Epithelial cell of prostate (primary cell): ENCODE results near the gene NUCKS1.

ENCODE experiments used
- DNase-seq: peaks from one replicate; pipeline ENCODE4 v3.0.0-alpha.2; 2011; ENCODE audit warnings: low read depth, low spot score
- H3K27ac ChIP-seq: fragments of 450-650 bp; 2 replicates; pipeline ENCODE4 v1.5.1; 2017; ENCODE audit warnings: mild to moderate bottlenecking

Gene NUCKS1

DNA sequence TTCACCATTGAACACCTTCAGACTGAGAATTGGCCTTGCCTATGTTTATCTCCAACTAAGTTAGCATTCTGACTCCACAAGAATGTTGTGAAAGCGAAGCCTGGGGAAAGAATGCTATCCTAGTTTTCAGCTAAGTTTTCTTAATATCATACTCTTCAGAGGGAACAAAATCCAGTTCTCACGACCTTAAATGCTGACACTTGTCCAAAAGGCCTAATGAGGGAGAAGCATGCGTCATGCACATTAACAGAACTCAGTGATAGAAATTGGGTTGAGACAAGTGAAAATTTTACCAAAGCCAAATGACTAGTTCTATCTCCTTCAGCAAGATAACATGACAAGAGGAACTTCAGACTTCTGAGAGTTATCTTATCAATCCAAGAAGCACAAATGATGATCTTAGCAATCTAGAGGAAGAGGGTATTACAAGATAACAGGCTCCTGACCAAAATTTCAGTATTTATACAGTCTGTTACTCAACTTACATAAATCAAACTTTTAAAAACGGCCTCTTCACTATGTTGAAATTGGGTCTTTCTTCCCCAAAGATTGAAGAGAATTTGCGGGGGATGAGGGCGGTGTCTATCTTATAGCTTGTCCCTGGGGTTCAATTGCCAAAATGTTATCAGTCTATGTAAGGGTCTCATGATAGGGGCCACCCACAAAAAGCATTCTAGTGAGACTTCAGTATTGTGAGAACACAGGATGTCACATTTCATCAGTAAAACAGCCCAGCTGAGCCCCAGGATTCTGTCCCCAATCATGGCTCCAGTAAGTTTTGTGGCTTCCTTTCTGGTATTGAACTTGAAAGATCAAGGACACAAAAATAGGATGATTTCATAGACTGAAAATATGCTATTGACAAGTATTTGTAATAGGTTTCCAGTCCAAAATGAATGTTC is 43.1 kb downstream of the NUCKS1 start:
- no peak for DNase-seq
- H3K27ac ChIP-seq = no peak overlapping the region

DNA sequence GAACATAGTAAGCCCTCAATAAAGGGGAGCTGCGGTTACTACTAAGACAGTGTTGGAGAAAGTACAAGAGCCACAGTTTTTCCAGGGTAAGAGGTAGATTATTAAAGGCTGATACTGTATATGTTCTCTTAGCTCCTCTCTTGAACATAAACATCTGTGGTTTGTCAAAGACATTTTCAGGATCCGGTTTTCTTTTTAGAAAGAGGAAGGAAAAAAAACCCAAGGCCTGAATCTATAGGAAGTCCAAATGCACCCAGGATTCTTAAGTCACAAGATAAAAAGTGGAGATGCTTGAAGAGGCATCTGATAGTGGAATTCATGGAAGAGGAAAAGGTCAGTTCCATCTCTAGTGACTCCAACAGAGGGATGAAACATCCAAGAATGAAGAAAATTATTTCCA is 45.1 kb downstream of the NUCKS1 start:
- H3K27ac ChIP-seq = no peak overlapping the region
- DNase-seq = no peak

DNA sequence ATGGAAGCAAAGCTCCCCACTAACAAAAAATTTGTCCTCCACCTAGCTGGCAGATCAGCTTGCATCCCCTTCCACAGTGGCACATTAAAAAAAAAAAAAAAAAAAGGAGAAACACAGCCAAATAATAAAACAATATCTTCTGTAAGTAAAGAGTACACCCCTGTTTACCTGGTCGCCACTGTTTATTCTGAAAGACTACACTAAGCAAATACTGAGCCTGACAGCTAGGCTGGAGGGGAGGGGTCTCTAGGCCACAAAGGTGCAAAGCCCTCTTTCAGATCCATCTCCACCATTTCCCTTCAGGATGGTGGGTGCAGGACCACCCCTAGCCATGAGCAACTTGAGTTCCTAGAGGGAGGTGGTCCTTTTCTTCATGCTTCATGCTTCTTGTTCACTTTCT is 46.9 kb downstream of the NUCKS1 start:
- DNase-seq = no peak
- H3K27ac ChIP-seq = no peak overlapping the region

DNA sequence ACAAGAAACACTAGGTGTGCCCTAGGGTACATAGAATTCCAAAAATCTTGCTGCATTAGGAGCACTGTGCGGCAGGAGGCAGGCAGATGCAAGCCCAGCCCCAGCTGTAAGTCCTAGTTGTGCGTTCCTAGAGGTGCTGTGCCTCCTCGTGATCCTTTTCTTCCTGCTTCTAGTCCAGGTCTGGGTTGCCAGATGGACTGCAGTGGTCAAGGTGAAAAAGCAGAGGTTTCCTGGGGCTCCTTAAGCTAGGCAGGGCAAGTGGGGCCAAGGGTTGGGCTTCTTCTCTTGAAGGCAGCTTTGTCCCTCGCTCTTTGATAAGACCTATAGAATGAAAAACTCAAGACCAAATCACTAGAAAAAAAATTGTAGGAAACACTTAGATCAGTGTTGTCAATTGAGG is 48.1 kb downstream of the NUCKS1 start:
- DNase-seq = no peak
- no peak overlapping the region for H3K27ac ChIP-seq

DNA sequence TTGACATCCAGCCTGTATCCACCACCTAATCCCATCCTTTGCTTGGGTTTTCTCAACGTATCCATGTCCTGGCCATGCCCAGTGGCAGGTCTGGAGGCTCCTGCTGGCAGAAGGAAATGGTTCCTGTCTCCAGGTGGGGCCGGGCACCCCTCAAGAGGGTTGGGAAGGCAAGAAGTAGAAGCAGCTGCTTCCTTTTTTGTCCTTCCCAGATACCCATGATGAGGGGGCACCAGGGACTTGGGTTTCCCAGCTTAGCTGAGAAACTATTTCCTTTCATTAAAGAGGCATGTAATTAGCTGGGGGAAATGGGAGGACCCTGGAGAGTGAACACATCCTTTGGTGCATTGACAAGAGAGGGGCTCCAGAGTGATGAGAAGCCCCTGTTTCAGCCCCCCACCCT is 48.6 kb downstream of the NUCKS1 start:
- DNase-seq = no peak
- H3K27ac ChIP-seq = no peak overlapping the region

DNA sequence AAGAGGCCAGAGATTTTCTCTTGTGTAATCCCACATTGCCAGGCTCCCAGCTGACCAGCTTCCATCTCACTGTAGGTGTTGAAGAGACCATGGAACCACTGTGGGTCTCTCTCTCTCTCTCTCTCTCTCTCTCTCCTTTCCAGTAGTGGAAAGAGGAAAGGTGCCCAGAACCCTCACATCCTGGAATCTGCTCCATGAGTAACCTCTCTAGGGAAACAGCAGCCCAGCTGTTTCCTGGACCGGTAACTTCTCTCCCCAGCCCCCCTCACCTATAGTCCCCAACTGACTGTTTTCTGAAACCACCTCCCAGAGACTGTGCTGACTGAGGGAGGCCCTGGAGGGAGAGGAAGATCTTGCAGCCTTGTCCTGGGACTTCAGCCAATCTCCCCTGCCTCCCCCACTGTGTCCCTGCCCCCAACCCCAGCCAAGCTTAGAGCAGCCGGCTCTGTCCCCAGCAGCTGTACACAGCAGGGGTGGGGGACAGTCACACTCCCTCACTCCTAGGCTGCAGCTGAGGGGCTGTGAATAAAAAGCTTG is 49.0 kb downstream of the NUCKS1 start:
- no peak for DNase-seq
- H3K27ac ChIP-seq = no peak overlapping the region

DNA sequence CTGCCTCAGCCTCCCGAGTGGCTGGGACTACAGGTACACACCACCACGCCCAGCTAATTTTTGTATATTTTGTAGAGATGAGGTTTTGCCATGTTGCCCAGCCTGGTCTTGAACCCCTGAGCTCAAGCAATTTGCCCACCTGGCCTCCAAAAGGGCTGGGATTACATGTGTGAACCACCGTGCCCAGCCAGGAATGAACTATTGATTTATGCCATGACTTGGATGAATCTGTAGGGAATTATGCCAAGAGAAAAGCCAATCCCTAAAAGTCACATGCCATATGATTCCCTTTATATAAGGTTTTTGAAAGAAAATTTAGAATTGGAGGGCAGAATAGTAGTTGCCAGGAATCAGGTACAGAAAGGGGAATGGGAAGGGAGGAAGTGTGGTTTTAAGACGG is 50.6 kb downstream of the NUCKS1 start:
- no peak for DNase-seq
- H3K27ac ChIP-seq = no peak overlapping the region

DNA sequence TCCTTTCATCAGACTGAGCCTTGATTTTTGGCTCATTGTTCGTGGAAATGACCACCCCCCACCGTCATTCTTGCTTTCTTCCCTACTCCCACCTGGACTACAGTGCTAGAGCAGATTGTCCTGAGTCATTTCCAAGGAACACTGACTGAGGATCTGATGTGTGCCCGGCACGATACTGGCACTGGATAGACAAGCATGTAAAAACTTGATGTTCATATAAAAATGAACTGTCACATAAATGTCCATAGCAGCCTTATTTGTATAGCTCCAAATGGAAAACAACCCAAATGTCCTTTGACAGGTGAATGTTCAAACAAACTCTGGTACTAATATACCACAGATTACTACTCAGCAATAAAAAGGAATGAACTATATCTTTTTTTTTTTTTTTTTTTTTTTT is 51.1 kb downstream of the NUCKS1 start:
- DNase-seq = no peak
- no peak overlapping the region for H3K27ac ChIP-seq

DNA sequence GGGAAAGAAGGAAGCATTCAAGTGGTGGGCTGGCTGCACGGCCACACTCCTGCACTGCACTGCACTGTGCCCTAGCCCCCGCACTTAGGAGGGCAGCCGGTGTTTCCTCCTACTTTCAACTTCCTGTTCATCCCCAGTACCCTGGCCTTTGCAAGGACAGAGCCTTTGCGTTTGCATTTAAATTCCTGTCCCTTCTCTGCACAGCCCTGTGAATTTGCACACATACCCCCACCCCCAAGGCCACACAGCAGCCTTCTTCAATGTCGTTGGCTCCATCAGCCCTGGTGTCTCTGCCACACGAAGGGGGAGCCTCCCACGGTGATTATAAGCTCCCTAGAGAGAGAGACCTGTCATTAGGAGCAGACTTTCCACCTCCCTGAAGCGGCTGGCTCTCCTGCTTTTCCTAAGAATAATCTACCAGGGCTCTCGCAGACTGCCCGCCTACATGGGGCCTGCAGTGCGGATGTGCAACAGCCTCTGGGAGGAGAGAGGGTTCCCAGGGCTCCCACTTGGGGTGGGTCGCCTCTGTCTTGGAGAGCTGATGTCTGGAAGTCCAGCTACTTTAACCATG is 56.5 kb downstream of the NUCKS1 start:
- no peak overlapping the region for H3K27ac ChIP-seq
- DNase-seq = no peak

DNA sequence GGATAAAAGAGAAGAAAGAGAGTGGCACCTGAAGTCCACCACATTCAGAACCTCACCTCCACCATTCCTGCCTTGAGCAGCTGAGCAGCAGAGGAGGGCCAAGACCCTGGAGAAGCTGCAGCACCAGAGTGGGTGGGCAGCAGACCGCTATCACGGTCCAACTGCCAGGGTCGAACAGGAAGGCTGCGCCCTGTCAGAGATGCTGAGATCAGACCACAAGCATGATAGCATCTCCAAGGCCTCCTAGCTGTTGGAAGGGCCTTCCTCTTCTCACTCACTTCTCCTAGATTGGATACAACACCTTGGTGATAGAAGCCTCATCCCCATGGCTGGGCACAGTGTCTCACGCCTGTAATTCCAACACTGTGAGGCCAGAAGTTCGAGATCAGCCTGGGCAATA is 57.6 kb downstream of the NUCKS1 start:
- H3K27ac ChIP-seq = no peak overlapping the region
- DNase-seq = no peak

DNA sequence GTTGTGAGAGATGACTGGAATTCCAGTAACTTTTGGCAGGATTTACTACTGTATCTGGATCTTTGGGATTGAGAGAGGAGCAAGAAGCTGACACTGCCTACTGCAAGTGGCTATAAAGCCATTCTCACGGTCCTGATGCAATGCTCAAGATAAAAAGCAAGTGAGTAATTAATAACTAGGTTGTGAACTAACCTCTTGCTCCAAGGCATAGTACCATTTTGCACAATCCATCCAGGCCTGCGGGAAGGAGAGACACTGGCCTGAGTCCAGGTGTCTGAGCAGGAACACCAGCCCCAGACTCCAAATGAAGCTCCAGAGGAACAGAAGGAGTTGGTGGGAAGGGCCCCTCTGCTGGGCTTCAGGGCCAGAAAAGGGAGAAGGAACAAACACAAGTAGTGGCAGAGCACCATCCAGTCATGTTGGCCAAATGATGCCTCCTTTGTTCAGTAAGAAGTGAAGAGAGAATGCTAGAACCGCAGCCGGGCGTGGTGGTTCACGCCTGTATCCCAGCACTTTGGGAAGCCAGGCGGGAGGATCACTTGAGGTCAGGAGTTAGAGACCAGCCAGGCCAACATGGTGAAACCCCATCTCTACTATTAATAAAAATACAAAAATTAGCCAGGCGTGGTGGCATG is 59.7 kb downstream of the NUCKS1 start:
- H3K27ac ChIP-seq = no peak overlapping the region
- no peak for DNase-seq

DNA sequence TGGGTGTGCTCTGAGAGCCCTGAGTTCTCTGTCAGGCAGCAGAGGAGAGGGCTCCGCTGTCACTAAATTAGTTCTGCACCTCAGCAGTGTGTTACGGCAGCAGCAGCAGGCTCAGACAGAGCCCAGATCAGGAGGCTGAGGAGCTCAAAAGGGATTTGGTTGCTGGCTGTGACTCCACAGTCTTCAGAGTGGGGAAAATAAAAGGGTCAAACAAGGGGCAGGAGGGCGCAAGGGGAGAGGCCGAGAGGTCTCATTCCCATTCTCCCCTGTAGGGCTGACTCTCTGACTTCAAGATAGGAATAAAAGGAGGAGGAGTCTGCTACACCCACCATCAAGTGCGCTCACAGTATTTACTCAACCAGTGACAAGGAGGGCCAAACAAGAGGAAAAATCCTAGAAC is 60.5 kb downstream of the NUCKS1 start:
- DNase-seq = no peak

DNA sequence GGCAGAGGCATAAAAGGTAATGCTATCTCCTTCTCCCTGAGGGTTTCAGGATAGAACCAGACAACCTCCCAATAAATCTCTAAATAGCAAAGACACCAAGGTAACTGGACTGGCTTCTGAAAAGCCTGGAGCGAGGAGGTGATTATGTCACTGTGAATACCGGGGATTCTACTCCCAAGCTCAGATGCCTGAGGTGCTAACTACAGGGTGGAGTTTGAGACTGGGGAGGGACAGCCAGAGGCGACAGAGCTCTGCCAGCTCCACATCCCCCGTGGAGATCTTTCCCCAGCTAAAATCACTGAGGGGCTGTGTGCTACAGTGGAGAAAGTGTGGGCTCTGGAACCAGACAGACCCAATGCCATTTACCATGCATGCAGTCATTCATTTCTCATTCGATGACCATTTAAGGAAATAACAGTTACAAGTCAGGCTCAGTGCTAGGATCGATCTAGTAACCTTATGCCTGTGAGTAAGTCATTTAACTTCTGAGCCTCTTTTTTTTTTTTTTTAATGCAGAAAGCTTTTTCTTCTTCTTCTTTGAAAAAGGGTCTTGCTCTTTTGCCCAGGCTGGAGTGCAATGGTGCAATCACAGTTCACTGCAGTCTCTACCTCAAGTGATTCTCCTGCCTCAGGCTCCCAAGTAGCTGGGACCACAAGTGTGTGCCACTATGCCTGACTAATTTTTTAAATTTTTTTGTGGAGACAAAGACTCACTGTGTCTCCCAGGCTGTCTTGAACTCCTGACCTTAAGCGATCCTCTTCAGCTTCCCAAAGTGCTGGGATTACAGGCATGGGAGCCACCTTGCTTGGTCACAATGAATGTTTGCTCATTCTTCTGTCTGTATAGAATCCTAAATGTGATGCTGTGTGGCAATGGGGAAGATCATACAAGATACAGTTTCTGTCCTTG is 61.6 kb downstream of the NUCKS1 start:
- no peak for DNase-seq
- H3K27ac ChIP-seq = no peak overlapping the region

More for the DNA sequence above, 60.5 kb downstream of the NUCKS1 start:
- no peak overlapping the region for H3K27ac ChIP-seq

DNA sequence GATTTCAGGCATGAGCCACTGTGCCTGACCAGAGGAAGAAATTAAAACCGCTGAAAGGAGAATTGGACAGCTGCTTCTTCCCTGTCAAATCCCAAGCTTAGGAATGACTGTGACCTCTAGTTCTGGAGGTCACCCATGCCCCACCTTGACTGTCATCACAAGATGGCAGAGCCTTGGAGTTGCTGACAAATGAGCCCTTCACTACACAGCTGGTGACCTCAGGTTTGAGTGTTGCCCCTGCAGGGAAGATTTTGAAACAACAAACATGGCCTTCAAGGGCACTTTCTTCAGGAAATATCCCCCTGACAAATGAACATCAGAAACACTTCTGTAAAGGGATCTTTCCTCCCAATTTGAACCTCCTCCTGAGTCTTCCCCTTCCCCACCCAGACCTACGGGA is 62.7 kb downstream of the NUCKS1 start:
- no peak for DNase-seq

DNA sequence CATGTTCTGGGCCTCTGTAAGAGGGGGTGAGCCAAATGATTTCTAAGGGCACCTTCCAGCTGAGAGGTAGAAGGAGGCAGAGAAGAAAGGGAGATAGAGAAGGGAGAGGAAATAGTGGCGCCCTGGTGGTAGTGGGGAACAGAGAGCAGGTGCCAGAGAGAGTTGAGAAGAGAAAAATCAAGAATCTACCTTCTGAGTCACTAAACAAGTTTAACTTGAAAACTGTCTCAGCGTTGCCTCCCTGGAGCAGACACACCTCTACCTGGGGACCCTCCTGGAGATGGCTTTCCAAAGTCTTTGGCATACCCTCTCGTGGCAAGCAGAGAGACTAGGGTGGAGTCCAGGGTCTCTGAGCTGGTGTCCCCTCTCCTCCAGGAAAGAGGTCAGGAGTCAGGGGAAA is 68.6 kb downstream of the NUCKS1 start:
- no peak overlapping the region for H3K27ac ChIP-seq
- DNase-seq = no peak

More for the DNA sequence above, 62.7 kb downstream of the NUCKS1 start:
- no peak overlapping the region for H3K27ac ChIP-seq

DNA sequence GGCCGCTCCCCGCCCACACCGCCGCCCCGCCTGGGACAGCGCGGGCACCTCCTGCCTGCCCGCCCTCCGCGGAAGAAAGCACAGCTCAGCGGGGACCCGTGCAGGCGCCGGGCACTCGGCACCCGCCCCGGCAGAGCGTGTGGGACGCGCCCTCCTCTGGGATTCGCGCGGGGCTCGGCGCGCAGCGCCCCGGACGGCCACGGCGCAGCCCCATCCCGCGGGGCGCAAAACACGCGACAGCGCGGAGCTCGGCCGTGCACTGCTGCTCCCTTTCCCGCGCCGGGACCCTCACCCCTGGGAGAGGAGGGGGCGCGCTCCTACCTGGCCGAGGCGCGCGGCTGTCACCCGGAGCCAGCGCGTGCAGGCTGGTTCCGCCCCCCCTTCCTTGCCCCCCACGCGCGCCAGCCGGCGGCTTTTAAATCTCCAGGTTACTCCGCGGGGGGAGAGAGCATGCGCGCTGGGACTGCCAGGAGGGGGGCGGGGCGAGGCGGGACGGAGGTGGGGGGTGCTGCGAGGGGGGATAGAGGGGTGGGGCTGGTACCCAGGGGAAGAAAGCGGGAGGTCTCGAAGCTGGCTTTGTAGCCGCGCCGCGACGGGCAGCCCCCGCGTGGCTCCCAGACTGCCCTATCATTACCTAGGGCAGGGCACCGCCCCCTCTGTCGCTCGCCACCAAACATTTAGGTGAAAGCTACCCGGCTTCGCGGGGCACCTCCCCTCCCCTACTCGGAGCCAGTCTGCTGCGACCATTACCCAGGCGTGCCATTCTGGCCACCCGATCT is 69.7 kb downstream of the NUCKS1 start, which contains the start of gene SLC45A3:
Gene SLC45A3, minus strand, starts transcription at position 437 of the 779 bp plus-strand sequence. CDS start 15,853 bp downstream, outside the sequence.
- no peak for DNase-seq

DNA sequence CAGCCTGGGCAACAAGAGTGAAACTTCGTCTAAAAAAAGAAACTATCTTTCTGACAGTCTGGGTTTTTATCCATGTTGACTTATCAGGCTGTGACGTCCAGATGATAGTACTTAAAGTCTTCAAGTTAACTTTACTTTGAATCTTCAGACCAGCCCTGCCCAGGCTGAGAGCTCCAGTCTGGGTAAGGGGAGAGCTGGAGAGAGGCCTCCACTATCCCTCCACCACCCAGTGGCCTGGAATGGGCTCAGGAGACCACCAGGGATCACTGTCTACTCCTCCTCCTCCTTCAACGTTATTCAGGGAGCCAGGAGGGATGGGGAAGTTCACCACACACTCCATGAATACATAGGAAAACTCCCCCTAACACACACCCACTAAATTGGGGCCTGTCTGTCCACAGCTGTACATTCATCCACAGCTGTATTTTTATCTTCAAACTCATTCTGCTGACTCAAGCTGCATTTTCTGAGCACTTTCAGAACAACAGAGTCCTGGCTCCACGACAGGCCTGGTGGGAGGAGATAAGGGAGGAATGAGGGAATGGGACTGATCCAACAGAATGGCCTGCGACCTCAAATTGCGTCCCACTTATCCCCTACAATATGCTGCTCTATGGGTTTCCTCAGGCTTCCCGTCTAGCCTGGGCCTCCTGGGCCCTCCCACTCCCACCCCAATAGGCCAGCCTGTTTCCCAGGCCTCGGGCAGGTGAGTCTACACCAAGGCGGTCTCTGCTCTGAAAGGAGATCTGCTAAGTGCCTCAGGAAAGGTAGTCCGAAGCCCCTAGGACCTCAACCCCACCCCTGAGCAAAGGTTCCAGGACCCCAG is 71.5 kb downstream of the NUCKS1 start:
- H3K27ac ChIP-seq = no peak overlapping the region
- DNase-seq = no peak

More for the DNA sequence above, 69.7 kb downstream of the NUCKS1 start, which contains the start of gene SLC45A3:
- H3K27ac ChIP-seq = no peak within 1 kb of the TSS

DNA sequence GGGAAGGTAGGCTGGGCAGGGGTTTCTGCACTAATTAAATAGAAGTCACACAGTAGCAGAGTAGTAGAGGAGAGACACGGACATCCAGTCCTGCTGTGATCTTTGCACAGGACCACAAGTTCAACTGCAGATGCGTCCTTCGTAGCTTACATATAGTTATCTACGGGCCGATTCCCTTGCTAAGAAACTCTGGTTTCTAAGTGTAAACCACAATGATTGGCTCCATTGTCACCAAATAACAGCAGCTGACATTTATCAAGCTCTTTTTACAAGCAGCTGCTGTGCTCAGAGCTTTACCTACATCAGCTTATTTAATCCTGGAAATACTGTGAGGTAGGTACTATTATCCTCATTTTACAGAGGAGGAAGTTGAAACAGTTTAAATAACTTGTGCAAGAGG is 72.8 kb downstream of the NUCKS1 start:
- DNase-seq = no peak

More for the DNA sequence above, 72.8 kb downstream of the NUCKS1 start:
- H3K27ac ChIP-seq = no peak overlapping the region
